ENCODE results near the gene VSTM4.

DNA sequence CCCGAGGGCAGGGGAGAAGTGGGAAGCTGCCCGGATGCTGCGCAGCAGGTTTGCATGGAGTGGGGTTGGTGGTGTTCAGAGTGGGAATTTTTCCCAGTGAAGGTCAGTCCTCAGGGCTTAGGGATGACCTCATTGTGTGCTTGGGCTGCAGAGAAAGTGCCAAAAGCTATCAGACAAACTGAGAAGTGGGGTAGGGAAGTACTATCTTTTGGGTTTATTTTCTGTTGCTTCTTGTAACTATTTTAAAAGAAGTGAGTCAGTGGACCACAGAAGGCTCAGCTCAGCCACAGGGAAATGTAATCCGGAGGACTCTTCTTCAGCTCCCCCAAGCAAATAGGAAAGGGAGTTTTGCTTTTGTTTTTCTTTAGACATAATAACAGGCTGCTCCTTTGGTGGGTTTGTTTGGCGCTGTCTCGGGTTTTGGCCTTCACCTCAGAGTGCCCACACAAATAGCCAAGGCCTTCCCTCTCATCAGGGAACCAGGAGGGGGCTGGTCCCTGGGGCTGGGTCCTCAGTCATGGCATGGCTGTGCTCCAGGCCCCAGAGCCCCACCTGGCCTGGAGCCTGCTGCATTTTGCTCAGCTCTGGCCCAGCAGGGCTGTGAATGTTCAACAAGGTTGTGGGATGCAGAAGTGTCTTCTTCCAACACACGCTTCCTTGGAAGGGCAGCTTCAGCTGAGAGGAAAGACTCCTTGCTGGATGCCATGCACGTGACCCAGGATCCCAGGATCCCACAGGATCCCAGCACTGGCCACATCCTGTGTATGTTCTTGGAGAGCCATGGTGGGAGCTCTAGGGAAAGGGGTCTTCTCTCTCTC lies 23.9 kb upstream of the VSTM4 start:
- no peak for TF ChIP-seq POLR2AphosphoS5 (IDR thresholded peaks at IDR 0.05; ENCODE audit: low read depth, low read length)
- TF ChIP-seq, protein P1, sequence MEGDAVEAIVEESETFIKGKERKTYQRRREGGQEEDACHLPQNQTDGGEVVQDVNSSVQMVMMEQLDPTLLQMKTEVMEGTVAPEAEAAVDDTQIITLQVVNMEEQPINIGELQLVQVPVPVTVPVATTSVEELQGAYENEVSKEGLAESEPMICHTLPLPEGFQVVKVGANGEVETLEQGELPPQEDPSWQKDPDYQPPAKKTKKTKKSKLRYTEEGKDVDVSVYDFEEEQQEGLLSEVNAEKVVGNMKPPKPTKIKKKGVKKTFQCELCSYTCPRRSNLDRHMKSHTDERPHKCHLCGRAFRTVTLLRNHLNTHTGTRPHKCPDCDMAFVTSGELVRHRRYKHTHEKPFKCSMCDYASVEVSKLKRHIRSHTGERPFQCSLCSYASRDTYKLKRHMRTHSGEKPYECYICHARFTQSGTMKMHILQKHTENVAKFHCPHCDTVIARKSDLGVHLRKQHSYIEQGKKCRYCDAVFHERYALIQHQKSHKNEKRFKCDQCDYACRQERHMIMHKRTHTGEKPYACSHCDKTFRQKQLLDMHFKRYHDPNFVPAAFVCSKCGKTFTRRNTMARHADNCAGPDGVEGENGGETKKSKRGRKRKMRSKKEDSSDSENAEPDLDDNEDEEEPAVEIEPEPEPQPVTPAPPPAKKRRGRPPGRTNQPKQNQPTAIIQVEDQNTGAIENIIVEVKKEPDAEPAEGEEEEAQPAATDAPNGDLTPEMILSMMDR (IDR thresholded peaks at IDR 0.05), result no peak
- no peak for TF ChIP-seq SIN3A (IDR thresholded peaks at IDR 0.05; ENCODE audit: borderline replicate concordance, insufficient read depth, low read depth, low read length)
- TF ChIP-seq, protein P2, sequence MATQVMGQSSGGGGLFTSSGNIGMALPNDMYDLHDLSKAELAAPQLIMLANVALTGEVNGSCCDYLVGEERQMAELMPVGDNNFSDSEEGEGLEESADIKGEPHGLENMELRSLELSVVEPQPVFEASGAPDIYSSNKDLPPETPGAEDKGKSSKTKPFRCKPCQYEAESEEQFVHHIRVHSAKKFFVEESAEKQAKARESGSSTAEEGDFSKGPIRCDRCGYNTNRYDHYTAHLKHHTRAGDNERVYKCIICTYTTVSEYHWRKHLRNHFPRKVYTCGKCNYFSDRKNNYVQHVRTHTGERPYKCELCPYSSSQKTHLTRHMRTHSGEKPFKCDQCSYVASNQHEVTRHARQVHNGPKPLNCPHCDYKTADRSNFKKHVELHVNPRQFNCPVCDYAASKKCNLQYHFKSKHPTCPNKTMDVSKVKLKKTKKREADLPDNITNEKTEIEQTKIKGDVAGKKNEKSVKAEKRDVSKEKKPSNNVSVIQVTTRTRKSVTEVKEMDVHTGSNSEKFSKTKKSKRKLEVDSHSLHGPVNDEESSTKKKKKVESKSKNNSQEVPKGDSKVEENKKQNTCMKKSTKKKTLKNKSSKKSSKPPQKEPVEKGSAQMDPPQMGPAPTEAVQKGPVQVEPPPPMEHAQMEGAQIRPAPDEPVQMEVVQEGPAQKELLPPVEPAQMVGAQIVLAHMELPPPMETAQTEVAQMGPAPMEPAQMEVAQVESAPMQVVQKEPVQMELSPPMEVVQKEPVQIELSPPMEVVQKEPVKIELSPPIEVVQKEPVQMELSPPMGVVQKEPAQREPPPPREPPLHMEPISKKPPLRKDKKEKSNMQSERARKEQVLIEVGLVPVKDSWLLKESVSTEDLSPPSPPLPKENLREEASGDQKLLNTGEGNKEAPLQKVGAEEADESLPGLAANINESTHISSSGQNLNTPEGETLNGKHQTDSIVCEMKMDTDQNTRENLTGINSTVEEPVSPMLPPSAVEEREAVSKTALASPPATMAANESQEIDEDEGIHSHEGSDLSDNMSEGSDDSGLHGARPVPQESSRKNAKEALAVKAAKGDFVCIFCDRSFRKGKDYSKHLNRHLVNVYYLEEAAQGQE (IDR thresholded peaks at IDR 0.05; ENCODE audit: insufficient read depth in 1 of 2, low read depth in 2 of 2, low read length in 1 of 2), result no peak
- TF ChIP-seq TCF7L2 (IDR thresholded peaks at IDR 0.05; ENCODE audit: low read depth, low read length), result no peak
